HG02884 (cell line): ENCODE measurements around the gene MIXL1.
"Not testable (repeated sequence)": the region's sequence is repeated elsewhere in the genome, so short reads cannot be mapped to it uniquely, and the experiment has no call there.

ENCODE experiments used
- ATAC-seq: cut with Tn5 transposase; IDR thresholded peaks from one replicate; pipeline ENCODE4 v1.9.1; 2021; ENCODE audit warnings: mild to moderate bottlenecking, moderate library complexity; ENCODE audit not compliant: unreplicated experiment

Gene MIXL1

DNA sequence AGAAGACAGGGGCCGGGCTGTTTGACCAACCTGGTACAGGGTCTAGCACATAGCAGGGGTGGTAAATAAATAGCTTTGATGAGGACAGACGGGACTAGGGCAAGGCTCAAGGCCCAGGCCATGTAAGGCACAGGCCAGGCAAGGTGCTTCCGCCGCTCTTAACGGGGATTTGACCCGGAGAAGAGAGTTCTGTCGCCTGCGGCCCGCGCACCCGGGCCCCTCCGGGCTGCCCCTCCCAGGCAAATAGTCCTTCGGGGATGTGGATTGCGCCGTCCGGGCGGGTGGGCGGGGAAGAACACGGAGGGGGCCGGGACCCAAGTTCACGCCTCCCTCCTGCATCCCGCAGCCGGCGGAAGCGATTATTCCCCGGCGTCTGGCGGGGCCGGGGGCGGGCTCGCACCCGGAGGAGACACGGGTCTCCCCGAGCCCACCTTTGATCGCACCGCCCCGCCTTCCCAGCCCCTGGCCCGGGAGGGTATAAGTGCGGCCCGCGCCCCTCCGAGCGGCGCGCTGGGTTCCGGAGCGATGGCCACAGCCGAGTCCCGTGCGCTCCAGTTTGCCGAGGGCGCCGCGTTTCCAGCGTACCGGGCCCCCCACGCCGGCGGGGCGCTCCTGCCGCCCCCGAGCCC, at the start of gene MIXL1:
MIXL1 (plus strand) TSS at position 508 of the 629 bp plus-strand sequence; CDS start at position 526, 18 bp downstream.
- peak; percentile 21 for ATAC-seq

- no peak for ATAC-seq
Observed at GRCh38 chr1:226176870-226177269, 46.6 kb upstream of the MIXL1 start.

DNA sequence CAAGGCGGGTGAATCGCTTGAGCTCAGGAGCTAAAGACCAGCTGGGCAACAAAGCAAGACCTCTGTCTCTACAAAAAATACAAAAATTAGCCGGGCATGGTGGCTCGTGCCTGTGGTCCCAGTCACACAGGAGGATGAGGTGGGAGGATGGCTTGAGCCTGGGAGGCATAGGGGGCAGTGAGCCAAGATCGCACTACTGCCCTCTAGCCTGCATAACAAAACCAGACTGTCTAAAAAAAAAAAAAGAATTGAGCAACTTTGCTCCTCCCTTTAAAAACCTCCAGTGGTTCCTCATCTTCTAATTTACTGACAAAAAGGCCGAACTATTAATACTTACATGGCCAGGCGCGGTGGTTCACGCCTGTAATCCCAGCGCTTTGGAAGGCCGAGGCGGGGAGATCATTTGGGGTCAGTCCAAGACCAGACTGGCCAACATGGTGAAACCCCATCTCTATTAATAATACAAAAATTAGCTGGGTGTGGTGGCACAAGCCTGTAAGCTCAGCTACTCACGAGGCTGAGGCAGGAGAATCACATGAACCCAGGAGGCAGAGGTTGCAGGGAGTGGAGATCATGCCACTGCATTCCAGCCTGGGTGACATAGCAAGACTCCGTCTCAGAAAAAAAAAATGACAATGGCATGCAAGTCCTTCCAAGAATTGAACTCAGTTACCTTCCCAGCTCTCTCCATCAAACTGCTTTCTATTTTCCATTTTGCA, 41.3 kb upstream of the MIXL1 start:
- ATAC-seq = no peak

- ATAC-seq = no peak
Observed at GRCh38 chr1:226185141-226186036, 38.1 kb upstream of the MIXL1 start.

GRCh38 chr1:226186124-226187018, 37.1 kb upstream of the MIXL1 start, which contains the start of gene ACBD3:
TSS of gene ACBD3 (minus strand) at chr1:226186741. CDS start at chr1:226186675, 66 bp downstream.
- ATAC-seq = peak; percentile 93

DNA sequence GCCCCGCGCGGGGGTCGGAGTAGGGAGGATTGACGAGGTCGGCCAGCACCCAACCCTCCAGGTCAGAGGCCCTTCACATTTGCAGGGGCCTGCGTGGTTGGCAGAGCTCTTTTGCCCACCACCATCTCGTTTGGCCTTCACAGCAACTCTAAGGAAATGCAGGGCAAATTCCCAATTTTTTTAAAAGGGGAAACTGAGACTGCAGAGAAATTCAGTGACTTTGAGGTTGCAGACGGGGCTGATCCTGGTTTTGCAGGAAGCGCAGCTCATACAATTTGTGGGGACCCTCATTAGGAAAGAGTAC, 36.5 kb upstream of the MIXL1 start:
- no peak for ATAC-seq

GRCh38 chr1:226187380-226187779, 36.1 kb upstream of the MIXL1 start:
- ATAC-seq = no peak

DNA sequence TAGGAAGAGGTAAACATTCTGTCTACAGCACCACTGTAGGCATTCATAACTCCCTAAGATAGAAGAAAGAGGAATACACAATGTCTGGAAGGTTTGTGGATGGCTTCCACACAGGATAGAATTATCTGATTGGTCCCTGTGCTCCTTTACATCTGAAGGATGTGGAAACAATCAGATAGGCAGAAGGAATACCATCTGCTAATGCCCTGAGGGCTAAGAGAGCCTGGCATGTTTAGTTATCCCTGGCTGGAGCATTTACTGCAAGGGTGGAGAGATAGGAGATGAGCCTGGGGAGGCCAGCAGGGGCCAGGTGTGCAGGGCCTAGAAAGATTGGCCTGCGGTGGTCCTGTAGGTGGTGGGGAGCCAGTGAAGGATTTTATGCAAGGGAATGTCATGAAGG, 28.3 kb upstream of the MIXL1 start:
- ATAC-seq = no peak

DNA sequence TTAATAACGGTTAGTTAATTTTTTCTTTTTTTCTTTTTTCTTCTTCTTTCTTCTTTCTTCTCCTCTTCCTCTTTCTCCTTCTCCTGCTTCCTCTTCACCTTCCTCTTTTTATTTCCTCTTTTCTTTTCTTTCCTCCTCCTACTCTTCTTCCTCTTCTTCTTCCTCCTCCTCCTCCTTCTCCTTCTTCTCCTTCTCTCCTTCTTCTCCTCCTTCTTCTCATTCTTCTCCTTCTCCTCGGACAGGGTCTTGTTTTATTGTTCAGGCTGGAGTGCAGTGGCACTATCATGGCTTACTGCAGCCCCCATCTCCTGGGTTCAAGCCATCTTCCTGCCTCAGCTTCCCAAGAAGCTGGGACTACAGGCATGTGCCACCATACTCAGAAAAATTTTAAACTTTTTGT, 23.5 kb upstream of the MIXL1 start:
- no peak for ATAC-seq

DNA sequence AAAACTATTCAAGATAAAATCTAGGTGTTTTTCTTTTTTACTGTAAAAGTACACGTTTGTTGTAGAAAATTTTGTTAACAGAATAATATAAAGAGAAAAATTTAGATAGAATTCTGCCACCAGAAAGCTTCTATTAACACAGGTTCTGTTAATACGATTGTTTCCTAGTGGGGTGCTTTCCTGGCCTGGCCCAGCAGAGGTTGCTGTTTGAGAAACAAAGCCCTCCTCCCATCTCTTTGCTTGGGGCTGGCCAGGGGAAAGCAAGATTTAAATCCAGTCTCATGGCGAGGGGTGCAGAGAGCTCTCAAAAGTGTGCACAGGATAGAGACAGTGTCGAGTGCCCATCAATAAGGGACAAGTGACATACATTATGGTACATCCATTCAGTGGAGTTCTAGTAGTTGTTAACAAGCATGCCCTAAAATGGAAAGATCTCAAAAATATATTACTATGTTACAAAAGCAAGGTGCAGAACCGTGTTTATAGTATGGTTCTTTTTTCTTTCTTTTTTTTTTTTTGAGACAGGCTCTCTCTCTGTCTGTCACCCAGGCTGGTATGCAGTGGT, 22.4 kb upstream of the MIXL1 start:
- ATAC-seq = peak; percentile 59

GRCh38 chr1:226202246-226202645, 21.2 kb upstream of the MIXL1 start:
- ATAC-seq = no peak

DNA sequence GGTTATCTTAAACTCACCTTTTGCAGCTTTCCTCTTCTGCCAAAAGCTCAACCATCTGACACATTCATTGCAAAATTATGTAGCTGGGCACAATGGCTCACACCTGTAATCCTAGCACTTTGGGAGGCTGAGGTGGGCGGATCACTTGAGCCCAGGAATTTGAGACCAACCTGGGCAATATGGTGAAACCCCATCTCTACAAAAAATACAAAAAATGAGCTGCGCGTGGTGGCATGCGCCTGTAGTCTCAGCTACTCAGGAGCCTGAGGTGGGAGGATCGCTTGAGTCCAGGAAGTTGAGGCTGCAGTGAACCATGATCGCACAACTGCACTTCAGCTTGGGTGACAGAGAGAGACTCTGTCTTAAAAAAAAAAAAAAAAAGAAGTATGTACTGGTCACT, 20.8 kb upstream of the MIXL1 start:
- not testable (repeated sequence) for ATAC-seq

DNA sequence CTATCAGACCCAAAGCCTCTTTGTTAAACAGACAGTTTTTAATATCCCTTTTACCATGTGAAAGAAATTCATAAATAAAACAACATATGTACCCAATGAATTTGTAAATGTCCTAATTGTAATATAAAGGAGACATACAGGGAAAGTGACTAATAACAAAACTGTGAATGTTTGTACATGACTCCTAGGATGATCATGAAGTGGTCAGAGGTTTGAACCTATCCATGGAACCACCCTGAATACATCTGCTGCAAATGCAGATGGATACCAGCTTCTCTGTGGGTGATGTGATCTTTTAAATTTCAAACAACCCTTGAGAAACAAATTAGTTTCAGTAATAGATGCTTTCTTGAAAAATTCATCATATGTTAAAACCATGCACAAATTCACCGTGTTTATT, 20.2 kb upstream of the MIXL1 start:
- ATAC-seq = no peak

DNA sequence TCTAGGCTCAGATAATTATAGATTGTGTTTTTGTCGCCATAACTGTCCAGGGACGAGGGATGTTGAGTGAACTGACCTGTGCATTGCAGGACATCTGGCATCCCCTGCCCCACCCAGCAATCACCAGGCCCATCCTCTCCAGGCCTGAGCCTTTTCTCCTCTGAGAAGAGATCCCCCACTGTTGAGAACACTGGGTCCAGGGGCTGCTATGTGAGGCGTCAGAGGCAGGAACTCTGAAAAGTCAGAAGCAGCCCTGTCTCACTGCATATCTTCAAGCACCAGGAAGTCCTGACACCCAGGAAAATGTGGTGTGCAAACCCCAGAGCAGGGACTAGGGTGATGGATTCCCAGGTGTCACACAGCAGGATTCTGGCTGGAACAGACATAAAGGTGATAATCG, 19.8 kb upstream of the MIXL1 start:
- ATAC-seq = no peak

DNA sequence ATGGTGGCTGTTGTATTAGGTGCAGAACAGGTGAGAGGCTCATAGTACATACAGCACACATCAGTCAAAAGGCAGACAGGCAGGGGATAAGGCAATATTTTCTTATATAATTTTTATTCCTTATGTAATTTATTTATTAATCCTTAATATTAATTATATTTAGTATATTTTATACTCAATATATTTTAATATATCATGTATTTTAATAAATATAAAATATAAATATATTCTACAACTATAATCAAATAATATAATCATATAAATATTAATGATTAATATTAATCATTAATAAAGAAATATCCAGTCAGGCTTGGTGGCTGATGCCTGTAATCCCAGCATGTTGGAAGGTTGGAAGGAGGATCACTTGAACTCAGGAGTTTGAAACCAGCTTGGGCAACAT, 19.3 kb upstream of the MIXL1 start:
- no peak for ATAC-seq

GRCh38 chr1:226207048-226207447, 16.4 kb upstream of the MIXL1 start:
- no peak for ATAC-seq

DNA sequence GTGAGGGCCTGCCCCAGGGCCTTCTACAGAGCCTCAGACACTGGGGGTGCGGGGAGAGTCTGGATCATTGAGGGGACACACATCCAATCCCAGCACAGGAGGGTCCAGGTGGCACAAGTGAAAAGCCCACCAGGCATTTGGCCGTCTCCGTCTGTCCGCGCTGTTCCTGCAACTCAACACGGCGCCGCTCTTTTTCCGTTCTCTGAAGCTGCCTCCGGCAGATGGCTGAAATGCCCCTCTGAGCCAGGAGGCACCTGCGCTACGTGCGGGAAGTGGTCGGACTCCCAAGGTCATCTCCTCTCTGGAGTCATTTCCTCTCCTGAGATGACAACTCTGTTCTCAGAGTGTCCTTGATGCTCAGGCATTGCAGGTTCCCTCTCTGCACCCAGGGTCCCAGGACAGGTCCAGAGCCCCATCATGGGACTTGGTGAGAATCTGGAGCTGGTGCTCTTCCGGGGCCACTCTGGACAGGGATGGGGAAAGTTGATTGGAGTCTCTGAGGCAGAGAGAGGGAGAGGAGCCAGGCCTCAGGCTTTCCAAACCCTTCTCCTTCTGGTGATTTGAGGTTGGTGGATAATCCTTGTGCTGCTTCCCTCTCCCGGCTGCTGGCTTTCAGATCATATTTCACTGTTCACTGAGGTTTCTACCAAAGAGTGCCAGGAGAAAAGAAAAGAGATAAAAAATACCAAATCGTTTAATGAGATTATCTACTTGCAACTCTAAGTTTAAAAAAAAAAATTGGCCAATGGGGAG, 14.0 kb upstream of the MIXL1 start:
- no peak for ATAC-seq

GRCh38 chr1:226210571-226211176, 12.8 kb upstream of the MIXL1 start:
- no peak for ATAC-seq

DNA sequence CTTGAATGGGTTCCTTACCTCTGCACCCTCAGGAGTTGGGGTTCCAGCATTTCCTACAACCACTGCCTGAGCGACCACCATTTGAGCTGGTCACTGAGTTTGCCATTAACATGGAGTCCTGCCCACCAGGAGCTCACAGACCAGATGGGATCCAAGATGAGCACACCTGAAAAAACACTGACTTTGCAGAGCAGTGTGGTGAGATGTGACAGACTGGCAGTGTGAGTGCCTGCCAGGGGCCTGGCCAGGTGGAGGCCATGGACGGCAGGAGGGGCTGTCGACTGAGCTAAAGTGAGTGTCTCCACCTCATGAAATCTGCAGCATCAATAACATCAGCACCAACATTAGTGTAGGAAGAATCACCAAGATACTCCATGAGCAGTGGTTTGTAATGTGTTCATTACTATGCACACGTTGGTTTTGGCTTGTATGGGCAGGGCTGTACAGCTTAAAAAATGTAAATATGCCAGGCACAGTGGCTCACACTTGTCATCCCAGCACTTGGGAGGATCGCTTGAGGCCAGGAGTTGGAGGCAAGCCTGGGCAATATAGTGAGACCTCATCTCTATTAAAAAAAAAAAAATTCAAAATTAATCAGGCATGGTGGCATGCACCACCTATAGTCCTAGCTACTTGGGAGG, 12.2 kb upstream of the MIXL1 start:
- no peak for ATAC-seq
